DOHH2 (cell line): ENCODE data around the gene SAMD4A.

ENCODE experiments used
- EZH2phosphoT487 ChIP-seq: fragments of 200-600 bp; sonication (generic); IDR thresholded peaks from 2 replicates; pipeline ENCODE4 v1.6.1; 2017; ENCODE audit warnings: borderline replicate concordance, mild to moderate bottlenecking, antibody characterized with exemption, low read length, moderate library complexity, mixed read lengths
- TF ChIP-seq, protein P1 (sequence below): fragments of 200-600 bp; sonication (generic); IDR thresholded peaks from one replicate; pipeline ENCODE4 v1.5.1; 2014; ENCODE audit warnings: antibody characterized with exemption, mild to moderate bottlenecking, low read depth, low read length; ENCODE audit not compliant: poor library complexity, severe bottlenecking

- TF ChIP-seq, protein P1, sequence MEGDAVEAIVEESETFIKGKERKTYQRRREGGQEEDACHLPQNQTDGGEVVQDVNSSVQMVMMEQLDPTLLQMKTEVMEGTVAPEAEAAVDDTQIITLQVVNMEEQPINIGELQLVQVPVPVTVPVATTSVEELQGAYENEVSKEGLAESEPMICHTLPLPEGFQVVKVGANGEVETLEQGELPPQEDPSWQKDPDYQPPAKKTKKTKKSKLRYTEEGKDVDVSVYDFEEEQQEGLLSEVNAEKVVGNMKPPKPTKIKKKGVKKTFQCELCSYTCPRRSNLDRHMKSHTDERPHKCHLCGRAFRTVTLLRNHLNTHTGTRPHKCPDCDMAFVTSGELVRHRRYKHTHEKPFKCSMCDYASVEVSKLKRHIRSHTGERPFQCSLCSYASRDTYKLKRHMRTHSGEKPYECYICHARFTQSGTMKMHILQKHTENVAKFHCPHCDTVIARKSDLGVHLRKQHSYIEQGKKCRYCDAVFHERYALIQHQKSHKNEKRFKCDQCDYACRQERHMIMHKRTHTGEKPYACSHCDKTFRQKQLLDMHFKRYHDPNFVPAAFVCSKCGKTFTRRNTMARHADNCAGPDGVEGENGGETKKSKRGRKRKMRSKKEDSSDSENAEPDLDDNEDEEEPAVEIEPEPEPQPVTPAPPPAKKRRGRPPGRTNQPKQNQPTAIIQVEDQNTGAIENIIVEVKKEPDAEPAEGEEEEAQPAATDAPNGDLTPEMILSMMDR = no peak
- no peak for TF ChIP-seq EZH2phosphoT487
Measured at GRCh38 chr14:54579621-54580020, 12.7 kb downstream of the SAMD4A start.
